ENCODE results near the gene TMEM95. TPM values are rescaled to one million over a fixed set of nuclear protein-coding genes. Genes with fewer than 3 reads are reported as not detected.

Gene TMEM95
- total and polyA plus RNA-seq, 2 donors: 0.05 TPM; not detected in 1

DNA sequence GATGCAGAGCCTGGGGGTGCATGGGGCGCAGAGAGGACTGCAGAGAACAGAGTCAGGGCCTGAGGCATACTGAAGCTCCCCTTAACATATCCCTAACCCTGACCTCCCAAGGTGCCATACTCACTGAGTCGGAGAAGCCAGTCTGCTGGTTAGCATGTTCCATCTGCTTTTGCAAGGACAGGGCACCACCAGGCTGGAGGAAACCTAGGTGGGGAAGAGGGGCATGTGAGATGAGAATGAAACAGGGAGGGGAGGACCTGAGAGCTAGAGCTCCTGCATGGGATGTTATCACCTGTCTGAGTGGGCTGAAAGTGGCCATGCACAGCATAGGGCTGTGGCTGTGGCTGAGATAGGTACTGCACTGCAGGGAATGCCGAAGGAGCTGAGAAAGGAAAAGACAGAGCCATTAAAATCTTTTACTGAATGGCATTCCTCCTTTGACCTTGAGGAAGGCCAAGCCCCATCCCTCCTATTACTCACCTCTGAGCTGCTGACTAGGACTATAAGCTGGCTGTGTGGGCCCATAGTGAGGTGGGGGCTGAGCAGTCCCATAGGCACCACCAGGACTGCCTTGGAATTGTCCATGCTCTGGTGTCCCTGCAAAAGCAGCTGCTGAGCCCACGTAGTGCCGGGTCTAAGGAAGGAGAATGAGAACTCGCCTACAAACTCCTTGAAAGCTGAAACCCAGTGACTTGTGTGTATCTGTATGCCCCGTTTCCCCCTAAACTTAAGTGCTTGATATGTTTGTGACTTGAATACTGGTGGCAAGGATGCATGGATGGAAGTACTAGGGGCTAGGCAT lies 41.7 kb upstream of the TMEM95 start:
- WGBS: 97% methylated on average over 7 of the region's 7 CpGs
- Histone ChIP-seq H3K4me3 (ENCODE audit: low read length in 2 of 2) (no peak overlapping the region), H3K27ac (ENCODE audit: low read depth in 1 of 2, low read length in 1 of 2) (no peak overlapping the region), H3K27me3 (ENCODE audit: control insufficient read depth in 2 of 2, insufficient read depth in 1 of 2, low read length in 1 of 2) (no peaks in the 10 kb centered on the region), H3K4me1 (ENCODE audit: control insufficient read depth in 2 of 2, insufficient read depth in 2 of 2, low read length in 2 of 2) (peaks cover 26 to 38% of the 10 kb centered on the region in 2 donors), H3K36me3 (ENCODE audit: control insufficient read depth in 2 of 2, insufficient read depth in 2 of 2, low read length in 1 of 2) (peaks cover 44 to 69% of the 10 kb centered on the region in 2 donors), H3K9me3 (ENCODE audit: control insufficient read depth in 2 of 2, insufficient read depth in 1 of 2, low read length in 1 of 2) (no peaks in the 10 kb centered on the region)
- no peak for DNase-seq (ENCODE audit: low read depth in 6 of 9, low spot score in 9 of 9)

GRCh38 chr17:7313890-7314718 lies 40.9 kb upstream of the TMEM95 start:
- Histone ChIP-seq H3K36me3 (ENCODE audit: control insufficient read depth in 2 of 2, insufficient read depth in 2 of 2, low read length in 1 of 2) (peaks cover 52 to 77% of the 10 kb centered on the region in 2 donors), H3K9me3 (ENCODE audit: control insufficient read depth in 2 of 2, insufficient read depth in 1 of 2, low read length in 1 of 2) (no peaks in the 10 kb centered on the region), H3K4me3 (ENCODE audit: low read length in 2 of 2) (peak overlapping the region; percentile 53 to 82), H3K4me1 (ENCODE audit: control insufficient read depth in 2 of 2, insufficient read depth in 2 of 2, low read length in 2 of 2) (peaks cover 22 to 33% of the 10 kb centered on the region in 2 donors), H3K27me3 (ENCODE audit: control insufficient read depth in 2 of 2, insufficient read depth in 1 of 2, low read length in 1 of 2) (no peaks in the 10 kb centered on the region), H3K27ac (ENCODE audit: low read depth in 1 of 2, low read length in 1 of 2) (peak overlapping the region in 1 of 2 donors; percentile 98)
- no peak for DNase-seq (ENCODE audit: low read depth in 6 of 9, low spot score in 9 of 9)
- WGBS: 61% methylated on average over 9 of the region's 9 CpGs

GRCh38 chr17:7314719-7315569 lies 40.0 kb upstream of the TMEM95 start, which contains the start of gene GPS2:
Gene GPS2 (minus strand): TSS chr17:7315360. CDS start chr17:7315052, 308 bp downstream.
- peak within 1 kb of the TSS; percentile 62 to 82 for H3K4me3 ChIP-seq (ENCODE audit: low read length in 2 of 2)
- DNase-seq (ENCODE audit: low read depth in 6 of 9, low spot score in 9 of 9): peak in 6 of 9 donors; percentile 78 to 94 (median 88)
- under 1% methylated on average over 95 of the region's 95 CpGs for WGBS
- peak within 1 kb of the TSS; percentile 84 to 98 for H3K27ac ChIP-seq (ENCODE audit: low read depth in 1 of 2, low read length in 1 of 2)
- H3K4me1 ChIP-seq (ENCODE audit: control insufficient read depth in 2 of 2, insufficient read depth in 2 of 2, low read length in 2 of 2): peaks cover 14 to 25% of the 10 kb centered on the region in 2 donors
- H3K27me3 ChIP-seq (ENCODE audit: control insufficient read depth in 2 of 2, insufficient read depth in 1 of 2, low read length in 1 of 2): no peaks in the 10 kb centered on the region
- peaks cover 48 to 71% of the 10 kb centered on the region in 2 donors for H3K36me3 ChIP-seq (ENCODE audit: control insufficient read depth in 2 of 2, insufficient read depth in 2 of 2, low read length in 1 of 2)
- H3K9me3 ChIP-seq (ENCODE audit: control insufficient read depth in 2 of 2, insufficient read depth in 1 of 2, low read length in 1 of 2): no peaks in the 10 kb centered on the region

- H3K9me3 ChIP-seq (ENCODE audit: control insufficient read depth in 2 of 2, insufficient read depth in 1 of 2, low read length in 1 of 2): no peaks in the 10 kb centered on the region
- H3K36me3 ChIP-seq (ENCODE audit: control insufficient read depth in 2 of 2, insufficient read depth in 2 of 2, low read length in 1 of 2): peaks cover 50 to 69% of the 10 kb centered on the region in 2 donors
- H3K27me3 ChIP-seq (ENCODE audit: control insufficient read depth in 2 of 2, insufficient read depth in 1 of 2, low read length in 1 of 2): no peaks in the 10 kb centered on the region
- DNase-seq (ENCODE audit: low read depth in 6 of 9, low spot score in 9 of 9): no peak
- H3K4me1 ChIP-seq (ENCODE audit: control insufficient read depth in 2 of 2, insufficient read depth in 2 of 2, low read length in 2 of 2): peaks cover 11 to 18% of the 10 kb centered on the region in 2 donors
- WGBS: 47% methylated on average over 30 of the region's 30 CpGs
- peak overlapping the region; percentile 62 to 82 for H3K4me3 ChIP-seq (ENCODE audit: low read length in 2 of 2)
- H3K27ac ChIP-seq (ENCODE audit: low read depth in 1 of 2, low read length in 1 of 2): peak overlapping the region; percentile 84 to 98
Measured at GRCh38 chr17:7315570-7316235, 39.3 kb upstream of the TMEM95 start.

DNA sequence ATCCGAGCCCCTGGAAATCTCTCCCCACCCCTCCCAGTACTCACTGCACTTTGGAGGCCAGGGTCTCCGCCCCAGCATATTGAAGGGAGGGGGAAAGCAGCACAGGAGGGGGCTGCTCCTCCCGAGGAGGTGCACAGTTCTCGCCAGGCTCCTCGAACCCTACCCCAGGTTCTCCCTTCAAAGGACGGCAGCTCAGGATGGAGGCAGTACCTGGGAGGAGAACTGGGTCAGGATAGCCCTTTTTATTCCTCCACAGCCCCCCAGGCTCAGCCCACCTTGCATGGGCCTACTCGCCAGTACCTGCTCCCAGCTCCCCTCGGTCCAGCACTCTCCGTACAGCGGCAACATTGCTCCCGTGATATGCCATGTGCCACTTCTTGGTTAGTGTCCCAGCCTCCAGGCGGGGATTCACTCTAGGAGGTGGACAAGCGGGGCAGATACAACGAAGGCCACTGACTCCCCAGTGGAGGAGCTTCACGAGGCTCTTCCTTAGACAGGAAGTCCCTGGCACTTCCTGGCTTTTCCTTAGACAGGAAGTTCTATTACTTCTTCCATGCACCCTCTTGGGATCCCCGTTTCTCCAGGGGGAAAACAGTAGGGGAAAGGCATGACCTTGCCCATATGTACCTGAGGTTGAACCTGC lies 37.7 kb upstream of the TMEM95 start:
- no peak for DNase-seq (ENCODE audit: low read depth in 6 of 9, low spot score in 9 of 9)
- H3K4me3 ChIP-seq (ENCODE audit: low read length in 2 of 2): no peak overlapping the region
- peaks cover 11 to 18% of the 10 kb centered on the region in 2 donors for H3K4me1 ChIP-seq (ENCODE audit: control insufficient read depth in 2 of 2, insufficient read depth in 2 of 2, low read length in 2 of 2)
- H3K9me3 ChIP-seq (ENCODE audit: control insufficient read depth in 2 of 2, insufficient read depth in 1 of 2, low read length in 1 of 2): no peaks in the 10 kb centered on the region
- 97% methylated on average over 16 of the region's 16 CpGs for WGBS
- no peaks in the 10 kb centered on the region for H3K27me3 ChIP-seq (ENCODE audit: control insufficient read depth in 2 of 2, insufficient read depth in 1 of 2, low read length in 1 of 2)
- H3K27ac ChIP-seq (ENCODE audit: low read depth in 1 of 2, low read length in 1 of 2): no peak overlapping the region
- peaks cover 54 to 70% of the 10 kb centered on the region in 2 donors for H3K36me3 ChIP-seq (ENCODE audit: control insufficient read depth in 2 of 2, insufficient read depth in 2 of 2, low read length in 1 of 2)

DNA sequence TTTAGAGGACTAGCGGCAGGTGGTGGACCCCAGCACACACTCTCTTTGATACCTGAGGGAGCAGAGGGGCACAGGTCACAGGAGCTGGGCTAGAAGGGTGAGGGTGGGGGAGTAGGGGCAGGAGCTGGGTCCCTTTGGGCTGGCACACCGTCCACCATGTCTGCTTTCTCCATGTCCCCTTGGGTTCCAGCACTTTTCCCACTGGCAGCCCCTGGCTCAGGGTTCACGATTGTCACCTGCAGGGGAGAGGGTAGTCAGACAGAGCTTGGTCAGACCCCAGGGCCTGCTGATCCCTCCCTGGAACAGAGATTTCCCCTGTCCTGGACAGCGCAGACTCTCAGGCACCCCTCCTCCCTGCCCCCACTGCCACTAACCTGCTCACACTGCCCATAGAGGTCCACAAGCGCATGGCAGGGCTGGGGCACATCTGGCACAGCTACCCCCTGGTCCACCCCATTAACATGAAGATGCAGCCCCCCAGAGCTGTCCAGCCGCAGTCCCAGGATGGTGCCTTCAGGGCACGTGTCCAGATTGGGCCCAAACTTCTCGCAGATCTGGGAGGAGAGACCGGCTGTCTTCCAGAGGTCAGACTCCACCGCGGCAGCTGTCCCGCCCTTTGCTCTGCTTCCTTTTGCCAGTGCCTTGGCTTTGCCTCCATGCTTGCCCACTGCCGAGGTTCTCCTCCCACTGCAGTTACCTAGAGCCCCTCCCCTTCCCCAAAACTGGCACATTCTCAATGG lies 36.7 kb upstream of the TMEM95 start:
- H3K4me1 ChIP-seq (ENCODE audit: control insufficient read depth in 2 of 2, insufficient read depth in 2 of 2, low read length in 2 of 2): peaks cover 11 to 18% of the 10 kb centered on the region in 2 donors

GRCh38 chr17:7321466-7321865 lies 33.5 kb upstream of the TMEM95 start:
- no peaks in the 10 kb centered on the region for H3K9me3 ChIP-seq (ENCODE audit: control insufficient read depth in 2 of 2, insufficient read depth in 1 of 2, low read length in 1 of 2)
- no peaks in the 10 kb centered on the region for H3K4me1 ChIP-seq (ENCODE audit: control insufficient read depth in 2 of 2, insufficient read depth in 2 of 2, low read length in 2 of 2)
- peaks cover 81 to 86% of the 10 kb centered on the region in 2 donors for H3K36me3 ChIP-seq (ENCODE audit: control insufficient read depth in 2 of 2, insufficient read depth in 2 of 2, low read length in 1 of 2)
- DNase-seq (ENCODE audit: low read depth in 6 of 9, low spot score in 9 of 9): no peak
- 97% methylated on average over 15 of the region's 15 CpGs for WGBS
- H3K27ac ChIP-seq (ENCODE audit: low read depth in 1 of 2, low read length in 1 of 2): no peak overlapping the region
- H3K4me3 ChIP-seq (ENCODE audit: low read length in 2 of 2): no peak overlapping the region
- H3K27me3 ChIP-seq (ENCODE audit: control insufficient read depth in 2 of 2, insufficient read depth in 1 of 2, low read length in 1 of 2): no peaks in the 10 kb centered on the region

More for the DNA sequence above, 36.7 kb upstream of the TMEM95 start:
- over 99% methylated on average over 13 of the region's 13 CpGs for WGBS
- Histone ChIP-seq H3K36me3 (ENCODE audit: control insufficient read depth in 2 of 2, insufficient read depth in 2 of 2, low read length in 1 of 2) (peaks cover 54 to 70% of the 10 kb centered on the region in 2 donors), H3K27ac (ENCODE audit: low read depth in 1 of 2, low read length in 1 of 2) (no peak overlapping the region), H3K27me3 (ENCODE audit: control insufficient read depth in 2 of 2, insufficient read depth in 1 of 2, low read length in 1 of 2) (no peaks in the 10 kb centered on the region), H3K9me3 (ENCODE audit: control insufficient read depth in 2 of 2, insufficient read depth in 1 of 2, low read length in 1 of 2) (no peaks in the 10 kb centered on the region), H3K4me3 (ENCODE audit: low read length in 2 of 2) (no peak overlapping the region)
- no peak for DNase-seq (ENCODE audit: low read depth in 6 of 9, low spot score in 9 of 9)

Measured in thymus (tissue), 11 donors.